Activated naive CD4-positive, alpha-beta T cell treated with anti-CD3 and anti-CD28 coated beads, Interleukin-2, amount 10 ng/mL, durations not matched to agents 7 days and 5 days (primary cell): ENCODE results near the gene AGBL3.

Source experiments
- CTCF ChIA-PET: fragments of 350-600 bp; sonication (Branson Sonifier 250); formaldehyde crosslinking; loops from one replicate; lab custom pipeline; 2021; ENCODE audit warnings: antibody characterized with exemption; lab: Charles Lee
- DNase-seq: peaks from one replicate; pipeline ENCODE4 v3.0.0-alpha.2; 2020
- H3K27ac Mint-ChIP-seq: one replicate; pipeline ENCODE4 v1.8.0; 2021; ENCODE audit warnings: mild to moderate bottlenecking, moderate library complexity, mixed read lengths
- H3K27me3 Mint-ChIP-seq: one replicate; pipeline ENCODE4 v1.8.0; 2021; ENCODE audit warnings: mild to moderate bottlenecking, mixed read lengths
- H3K36me3 Mint-ChIP-seq: one replicate; pipeline ENCODE4 v1.8.0; 2021; ENCODE audit warnings: mixed read lengths
- H3K4me1 Mint-ChIP-seq: one replicate; pipeline ENCODE4 v1.8.0; 2021; ENCODE audit warnings: mixed read lengths
- H3K4me3 Mint-ChIP-seq: one replicate; pipeline ENCODE4 v1.8.0; 2021; ENCODE audit warnings: mild to moderate bottlenecking, moderate library complexity, mixed read lengths
- H3K9me3 Mint-ChIP-seq: one replicate; pipeline ENCODE4 v1.8.0; 2021; ENCODE audit warnings: mixed read lengths

AGBL3 gene

GRCh38 chr7:135074531-135074930 is 88.2 kb downstream of the AGBL3 start:
- H3K27me3 Mint-ChIP-seq = no peaks in the 10 kb centered on the region
- no peaks in the 10 kb centered on the region for H3K4me1 Mint-ChIP-seq
- no peaks in the 10 kb centered on the region for H3K9me3 Mint-ChIP-seq
- no peaks in the 10 kb centered on the region for H3K36me3 Mint-ChIP-seq
- H3K4me3 Mint-ChIP-seq = no peak overlapping the region
- no peak for DNase-seq
- CTCF ChIA-PET = no interaction called here
- no peak overlapping the region for H3K27ac Mint-ChIP-seq

GRCh38 chr7:135075716-135076115 is 89.4 kb downstream of the AGBL3 start:
- Mint-ChIP-seq H3K4me3 (no peak overlapping the region), H3K4me1 (no peaks in the 10 kb centered on the region), H3K27ac (no peak overlapping the region), H3K9me3 (no peaks in the 10 kb centered on the region), H3K36me3 (no peaks in the 10 kb centered on the region), H3K27me3 (no peaks in the 10 kb centered on the region)
- no peak for DNase-seq
- CTCF ChIA-PET = no interaction called here

GRCh38 chr7:135076882-135077281 is 90.6 kb downstream of the AGBL3 start:
- Mint-ChIP-seq H3K27ac (no peak overlapping the region), H3K27me3 (no peaks in the 10 kb centered on the region), H3K9me3 (no peaks in the 10 kb centered on the region), H3K4me1 (no peaks in the 10 kb centered on the region), H3K36me3 (no peaks in the 10 kb centered on the region), H3K4me3 (no peak overlapping the region)
- no peak for DNase-seq
- CTCF ChIA-PET = no interaction called here

- no peaks in the 10 kb centered on the region for H3K9me3 Mint-ChIP-seq
- H3K27me3 Mint-ChIP-seq = no peaks in the 10 kb centered on the region
- no peak overlapping the region for H3K27ac Mint-ChIP-seq
- H3K4me3 Mint-ChIP-seq = no peak overlapping the region
- CTCF ChIA-PET = no interaction called here
- H3K4me1 Mint-ChIP-seq = no peaks in the 10 kb centered on the region
- no peaks in the 10 kb centered on the region for H3K36me3 Mint-ChIP-seq
- no peak for DNase-seq
These were observed 91.3 kb downstream of the AGBL3 start for GRCh38 chr7:135077642-135078041.

- no peak for DNase-seq
- no peak overlapping the region for H3K27ac Mint-ChIP-seq
- no peaks in the 10 kb centered on the region for H3K9me3 Mint-ChIP-seq
- no peaks in the 10 kb centered on the region for H3K36me3 Mint-ChIP-seq
- no peaks in the 10 kb centered on the region for H3K27me3 Mint-ChIP-seq
- CTCF ChIA-PET = no interaction called here
- H3K4me1 Mint-ChIP-seq = no peaks in the 10 kb centered on the region
- H3K4me3 Mint-ChIP-seq = no peak overlapping the region
These were observed 91.7 kb downstream of the AGBL3 start for GRCh38 chr7:135078051-135078450.

GRCh38 chr7:135079068-135079467 is 92.8 kb downstream of the AGBL3 start:
- no peaks in the 10 kb centered on the region for H3K27me3 Mint-ChIP-seq
- H3K4me3 Mint-ChIP-seq = no peak overlapping the region
- H3K4me1 Mint-ChIP-seq = no peaks in the 10 kb centered on the region
- no peak for DNase-seq
- no peak overlapping the region for H3K27ac Mint-ChIP-seq
- no peaks in the 10 kb centered on the region for H3K9me3 Mint-ChIP-seq
- CTCF ChIA-PET = no interaction called here
- H3K36me3 Mint-ChIP-seq = no peaks in the 10 kb centered on the region

- no peaks in the 10 kb centered on the region for H3K4me1 Mint-ChIP-seq
- CTCF ChIA-PET = no interaction called here
- no peak overlapping the region for H3K27ac Mint-ChIP-seq
These were observed 96.7 kb downstream of the AGBL3 start for GRCh38 chr7:135083005-135083404.

GRCh38 chr7:135088566-135088965 is 102.3 kb downstream of the AGBL3 start:
- Mint-ChIP-seq H3K27me3 (no peaks in the 10 kb centered on the region), H3K4me3 (no peak overlapping the region), H3K27ac (no peak overlapping the region), H3K9me3 (peaks cover 11% of the 10 kb centered on the region), H3K4me1 (no peaks in the 10 kb centered on the region), H3K36me3 (peaks cover 2% of the 10 kb centered on the region)
- DNase-seq = no peak
- CTCF ChIA-PET = no interaction called here

More at GRCh38 chr7:135083005-135083404, 96.7 kb downstream of the AGBL3 start:
- H3K9me3 Mint-ChIP-seq = no peaks in the 10 kb centered on the region
- DNase-seq = no peak
- no peaks in the 10 kb centered on the region for H3K27me3 Mint-ChIP-seq
- no peak overlapping the region for H3K4me3 Mint-ChIP-seq
- H3K36me3 Mint-ChIP-seq = no peaks in the 10 kb centered on the region

- Mint-ChIP-seq H3K4me3 (no peak overlapping the region), H3K27ac (no peak overlapping the region), H3K36me3 (peaks cover 2% of the 10 kb centered on the region), H3K4me1 (no peaks in the 10 kb centered on the region), H3K27me3 (no peaks in the 10 kb centered on the region), H3K9me3 (peaks cover 11% of the 10 kb centered on the region)
- DNase-seq = no peak
- CTCF ChIA-PET = no interaction called here
These were observed 105.4 kb downstream of the AGBL3 start for GRCh38 chr7:135091717-135092116.

GRCh38 chr7:135094472-135095237 is 108.3 kb downstream of the AGBL3 start:
- H3K4me1 Mint-ChIP-seq = no peaks in the 10 kb centered on the region
- no peak overlapping the region for H3K27ac Mint-ChIP-seq
- no peak for DNase-seq
- H3K36me3 Mint-ChIP-seq = no peaks in the 10 kb centered on the region
- no peaks in the 10 kb centered on the region for H3K27me3 Mint-ChIP-seq
- CTCF ChIA-PET = no interaction called here
- H3K4me3 Mint-ChIP-seq = no peak overlapping the region
- H3K9me3 Mint-ChIP-seq = peaks cover 2% of the 10 kb centered on the region

- Mint-ChIP-seq H3K9me3 (peaks cover 2% of the 10 kb centered on the region), H3K4me1 (no peaks in the 10 kb centered on the region), H3K4me3 (no peak overlapping the region), H3K27me3 (no peaks in the 10 kb centered on the region), H3K27ac (no peak overlapping the region), H3K36me3 (no peaks in the 10 kb centered on the region)
- CTCF ChIA-PET = no interaction called here
- DNase-seq = no peak
These were observed 109.1 kb downstream of the AGBL3 start for GRCh38 chr7:135095450-135095849.

GRCh38 chr7:135098391-135098790 is 112.1 kb downstream of the AGBL3 start:
- Mint-ChIP-seq H3K27ac (no peak overlapping the region), H3K4me1 (no peaks in the 10 kb centered on the region), H3K27me3 (no peaks in the 10 kb centered on the region)

GRCh38 chr7:135100856-135101255 is 114.5 kb downstream of the AGBL3 start:
- no peaks in the 10 kb centered on the region for H3K4me1 Mint-ChIP-seq
- peaks cover 6% of the 10 kb centered on the region for H3K9me3 Mint-ChIP-seq
- DNase-seq = no peak
- H3K36me3 Mint-ChIP-seq = no peaks in the 10 kb centered on the region
- no peak overlapping the region for H3K4me3 Mint-ChIP-seq
- CTCF ChIA-PET = no interaction called here
- H3K27ac Mint-ChIP-seq = no peak overlapping the region
- no peaks in the 10 kb centered on the region for H3K27me3 Mint-ChIP-seq

More at GRCh38 chr7:135098391-135098790, 112.1 kb downstream of the AGBL3 start:
- H3K4me3 Mint-ChIP-seq = no peak overlapping the region
- no peak for DNase-seq
- CTCF ChIA-PET = no interaction called here
- peaks cover 6% of the 10 kb centered on the region for H3K9me3 Mint-ChIP-seq
- H3K36me3 Mint-ChIP-seq = no peaks in the 10 kb centered on the region

GRCh38 chr7:135102372-135102771 is 116.1 kb downstream of the AGBL3 start:
- no peaks in the 10 kb centered on the region for H3K36me3 Mint-ChIP-seq
- H3K27me3 Mint-ChIP-seq = no peaks in the 10 kb centered on the region
- no peak for DNase-seq

GRCh38 chr7:135109562-135109961 is 123.3 kb downstream of the AGBL3 start:
- Mint-ChIP-seq H3K9me3 (no peaks in the 10 kb centered on the region), H3K27ac (no peak overlapping the region), H3K27me3 (no peaks in the 10 kb centered on the region), H3K4me1 (no peaks in the 10 kb centered on the region), H3K36me3 (no peaks in the 10 kb centered on the region), H3K4me3 (no peak overlapping the region)
- CTCF ChIA-PET = no interaction called here
- no peak for DNase-seq

More at GRCh38 chr7:135102372-135102771, 116.1 kb downstream of the AGBL3 start:
- CTCF ChIA-PET = no interaction called here
- Mint-ChIP-seq H3K9me3 (peaks cover 6% of the 10 kb centered on the region), H3K4me1 (no peaks in the 10 kb centered on the region), H3K4me3 (no peak overlapping the region), H3K27ac (no peak overlapping the region)
